HEK293 (cell line): Measurements from ENCODE around the gene TRPV6.

Source experiments
- CTCF ChIA-PET: fragments of 350-600 bp; formaldehyde crosslinking; extraction: SDS; loops from one replicate; lab custom pipeline; 2021; ENCODE audit warnings: antibody characterized with exemption; lab: Yijun Ruan, JAX
- POLR2A ChIA-PET: fragments of 300-600 bp; formaldehyde crosslinking; extraction: SDS; loops from one replicate; lab custom pipeline; 2020; ENCODE audit warnings: antibody characterized with exemption, inconsistent platforms; lab: Yijun Ruan, JAX
- H3K27ac ChIP-seq: fragments of 200-500 bp; sonication (Bioruptor generic); 2 replicates; pipeline ENCODE4 v1.5.1; 2014; ENCODE audit warnings: low read depth, low read length, control low read depth, inconsistent platforms; ENCODE audit errors: extremely low read depth
- H3K36me3 ChIP-seq, 2 experiments: fragments of 200-500 bp in 1 of 2; sonication (Bioruptor generic) in 1 of 2; 1 replicate in 1 of 2; 2 replicates in 1 of 2; pipeline ENCODE4 v1.5.1; 2014 to 2017; ENCODE audit warnings: inconsistent platforms in 2 of 2, low read length in 2 of 2; ENCODE audit not compliant: control insufficient read depth in 2 of 2, insufficient read depth in 1 of 2
- H3K4me1 ChIP-seq: fragments of 200-500 bp; sonication (Bioruptor generic); 2 replicates; pipeline ENCODE4 v1.5.1; 2014; ENCODE audit warnings: mild to moderate bottlenecking, low read length, inconsistent platforms; ENCODE audit not compliant: control insufficient read depth, insufficient read depth
- H3K4me3 ChIP-seq: 2 replicates; pipeline ENCODE4 v1.5.1; 2011; ENCODE audit warnings: low read depth, mild to moderate bottlenecking, control low read depth, low read length, moderate library complexity
- H3K9me3 ChIP-seq: fragments of 200-500 bp; sonication (Bioruptor generic); 2 replicates; pipeline ENCODE4 v1.5.1; 2014; ENCODE audit warnings: low read depth, low read length, inconsistent platforms; ENCODE audit not compliant: control insufficient read depth, insufficient read depth
- GLIS1 ChIP-seq: fragments of 450-650 bp; formaldehyde crosslinking; IDR thresholded peaks from 2 replicates; pipeline ENCODE4 v1.5.1; 2016; ENCODE audit warnings: missing biosample characterization, missing genetic modification characterization
- KLF1 ChIP-seq: fragments of 450-650 bp; formaldehyde crosslinking; IDR thresholded peaks from 2 replicates; pipeline ENCODE4 v1.5.1; 2016; ENCODE audit warnings: missing biosample characterization, missing genetic modification characterization
- KLF7 ChIP-seq: fragments of 450-650 bp; formaldehyde crosslinking; IDR thresholded peaks from 2 replicates; pipeline ENCODE4 v1.5.1; 2016; ENCODE audit warnings: missing biosample characterization, missing genetic modification characterization, borderline replicate concordance
- MYNN ChIP-seq: fragments of 450-650 bp; formaldehyde crosslinking; IDR thresholded peaks from 2 replicates; pipeline ENCODE4 v1.5.1; 2016; ENCODE audit warnings: missing biosample characterization, missing genetic modification characterization, borderline replicate concordance
- SCRT2 ChIP-seq: fragments of 450-650 bp; formaldehyde crosslinking; IDR thresholded peaks from 2 replicates; pipeline ENCODE4 v1.5.1; 2016; ENCODE audit warnings: missing biosample characterization, missing genetic modification characterization
- ZBTB17 ChIP-seq: fragments of 450-650 bp; formaldehyde crosslinking; IDR thresholded peaks from 2 replicates; pipeline ENCODE4 v1.5.1; 2016; ENCODE audit warnings: missing biosample characterization, missing genetic modification characterization
- ZBTB48 ChIP-seq: fragments of 450-650 bp; formaldehyde crosslinking; IDR thresholded peaks from 2 replicates; pipeline ENCODE4 v1.5.1; 2016; ENCODE audit warnings: missing biosample characterization, missing genetic modification characterization
- ZNF121 ChIP-seq: fragments of 450-650 bp; formaldehyde crosslinking; IDR thresholded peaks from 2 replicates; pipeline ENCODE4 v1.5.1; 2016; ENCODE audit warnings: missing biosample characterization, missing genetic modification characterization
- ZNF274 ChIP-seq, 2 experiments: fragments of 200-500 bp in 1 of 2; fragments of 450-650 bp in 1 of 2; sonication (Bioruptor generic) in 1 of 2; formaldehyde crosslinking in 1 of 2; IDR thresholded peaks; 2 replicates each; pipeline versions ENCODE4 v1.5.1 to v1.6.1; 2014 to 2016; ENCODE audit warnings: borderline replicate concordance in 1 of 2, inconsistent platforms in 1 of 2, low read length in 1 of 2, missing biosample characterization in 1 of 2, missing genetic modification characterization in 1 of 2
- ZNF585B ChIP-seq: fragments of 450-650 bp; formaldehyde crosslinking; IDR thresholded peaks from 2 replicates; pipeline ENCODE4 v1.5.1; 2016; ENCODE audit warnings: missing biosample characterization, missing genetic modification characterization
- ZNF596 ChIP-seq: fragments of 450-650 bp; IDR thresholded peaks from 2 replicates; pipeline ENCODE4 v1.5.0; 2018; ENCODE audit warnings: missing biosample characterization, mild to moderate bottlenecking, missing genetic modification characterization, moderate library complexity
- ZNF777 ChIP-seq: fragments of 450-650 bp; formaldehyde crosslinking; IDR thresholded peaks from 2 replicates; pipeline ENCODE4 v1.5.1; 2017; ENCODE audit warnings: missing biosample characterization, missing genetic modification characterization, borderline replicate concordance
- ZNF785 ChIP-seq: fragments of 450-650 bp; formaldehyde crosslinking; IDR thresholded peaks from 2 replicates; pipeline ENCODE4 v1.5.1; 2016; ENCODE audit warnings: missing biosample characterization, missing genetic modification characterization
- TF ChIP-seq, protein P1 (sequence below): fragments of 450-650 bp; formaldehyde crosslinking; IDR thresholded peaks from 2 replicates; pipeline ENCODE4 v1.5.1; 2016; ENCODE audit warnings: missing biosample characterization, missing genetic modification characterization
- TF ChIP-seq, protein P2 (sequence below): fragments of 450-650 bp; formaldehyde crosslinking; IDR thresholded peaks from 2 replicates; pipeline ENCODE4 v1.5.1; 2017; ENCODE audit warnings: missing biosample characterization, missing genetic modification characterization
- TF ChIP-seq, protein P3 (sequence below): fragments of 450-650 bp; formaldehyde crosslinking; IDR thresholded peaks from 2 replicates; pipeline ENCODE4 v1.5.1; 2016; ENCODE audit warnings: missing biosample characterization, missing genetic modification characterization
- TF ChIP-seq, protein P4 (sequence below): sonication (generic); formaldehyde crosslinking; IDR thresholded peaks from 2 replicates; pipeline ENCODE4 v1.8.1; 2022; ENCODE audit warnings: mild to moderate bottlenecking, moderate library complexity, missing genetic modification reagents

Gene TRPV6

DNA sequence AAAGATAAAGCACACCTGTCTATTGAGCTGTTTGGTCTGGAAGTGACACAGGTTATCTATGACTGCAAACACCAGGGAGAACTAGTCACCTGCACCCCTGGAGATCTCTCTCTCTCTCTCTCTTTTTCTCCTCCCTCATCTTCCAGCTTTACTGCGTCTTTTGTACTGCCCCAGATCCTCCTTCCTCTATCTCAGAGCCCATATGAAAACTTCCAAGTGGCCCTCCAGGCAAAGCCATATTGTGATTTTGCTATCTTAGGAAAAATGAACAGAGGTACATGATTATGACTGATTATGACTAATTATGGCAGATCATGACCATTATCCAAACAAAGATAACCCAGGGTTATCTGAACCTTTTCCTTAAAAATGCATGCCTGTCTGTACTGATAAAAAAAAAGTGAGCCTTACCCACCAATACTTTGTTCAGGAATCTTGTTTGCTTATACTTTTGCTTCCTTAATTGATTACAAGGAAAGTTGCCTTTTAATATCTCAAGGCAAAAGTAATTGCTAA is 43.2 kb downstream of the TRPV6 start (continued):
- TF ChIP-seq, protein P1, sequence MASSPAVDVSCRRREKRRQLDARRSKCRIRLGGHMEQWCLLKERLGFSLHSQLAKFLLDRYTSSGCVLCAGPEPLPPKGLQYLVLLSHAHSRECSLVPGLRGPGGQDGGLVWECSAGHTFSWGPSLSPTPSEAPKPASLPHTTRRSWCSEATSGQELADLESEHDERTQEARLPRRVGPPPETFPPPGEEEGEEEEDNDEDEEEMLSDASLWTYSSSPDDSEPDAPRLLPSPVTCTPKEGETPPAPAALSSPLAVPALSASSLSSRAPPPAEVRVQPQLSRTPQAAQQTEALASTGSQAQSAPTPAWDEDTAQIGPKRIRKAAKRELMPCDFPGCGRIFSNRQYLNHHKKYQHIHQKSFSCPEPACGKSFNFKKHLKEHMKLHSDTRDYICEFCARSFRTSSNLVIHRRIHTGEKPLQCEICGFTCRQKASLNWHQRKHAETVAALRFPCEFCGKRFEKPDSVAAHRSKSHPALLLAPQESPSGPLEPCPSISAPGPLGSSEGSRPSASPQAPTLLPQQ (tag by site-specific recombination) = no peak
- TF ChIP-seq ZNF785 = no peak
- TF ChIP-seq, protein P2, sequence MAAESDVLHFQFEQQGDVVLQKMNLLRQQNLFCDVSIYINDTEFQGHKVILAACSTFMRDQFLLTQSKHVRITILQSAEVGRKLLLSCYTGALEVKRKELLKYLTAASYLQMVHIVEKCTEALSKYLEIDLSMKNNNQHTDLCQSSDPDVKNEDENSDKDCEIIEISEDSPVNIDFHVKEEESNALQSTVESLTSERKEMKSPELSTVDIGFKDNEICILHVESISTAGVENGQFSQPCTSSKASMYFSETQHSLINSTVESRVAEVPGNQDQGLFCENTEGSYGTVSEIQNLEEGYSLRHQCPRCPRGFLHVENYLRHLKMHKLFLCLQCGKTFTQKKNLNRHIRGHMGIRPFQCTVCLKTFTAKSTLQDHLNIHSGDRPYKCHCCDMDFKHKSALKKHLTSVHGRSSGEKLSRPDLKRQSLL = no peak
- TF ChIP-seq KLF1 (tag by site-specific recombination) = no peak
- no peak for TF ChIP-seq ZNF274 (IDR thresholded peaks at IDR 0.05; ENCODE audit: low read length)
- no peak for TF ChIP-seq ZNF274 (tag by site-specific recombination; IDR thresholded peaks at IDR 0.05; ENCODE audit: borderline replicate concordance)

DNA sequence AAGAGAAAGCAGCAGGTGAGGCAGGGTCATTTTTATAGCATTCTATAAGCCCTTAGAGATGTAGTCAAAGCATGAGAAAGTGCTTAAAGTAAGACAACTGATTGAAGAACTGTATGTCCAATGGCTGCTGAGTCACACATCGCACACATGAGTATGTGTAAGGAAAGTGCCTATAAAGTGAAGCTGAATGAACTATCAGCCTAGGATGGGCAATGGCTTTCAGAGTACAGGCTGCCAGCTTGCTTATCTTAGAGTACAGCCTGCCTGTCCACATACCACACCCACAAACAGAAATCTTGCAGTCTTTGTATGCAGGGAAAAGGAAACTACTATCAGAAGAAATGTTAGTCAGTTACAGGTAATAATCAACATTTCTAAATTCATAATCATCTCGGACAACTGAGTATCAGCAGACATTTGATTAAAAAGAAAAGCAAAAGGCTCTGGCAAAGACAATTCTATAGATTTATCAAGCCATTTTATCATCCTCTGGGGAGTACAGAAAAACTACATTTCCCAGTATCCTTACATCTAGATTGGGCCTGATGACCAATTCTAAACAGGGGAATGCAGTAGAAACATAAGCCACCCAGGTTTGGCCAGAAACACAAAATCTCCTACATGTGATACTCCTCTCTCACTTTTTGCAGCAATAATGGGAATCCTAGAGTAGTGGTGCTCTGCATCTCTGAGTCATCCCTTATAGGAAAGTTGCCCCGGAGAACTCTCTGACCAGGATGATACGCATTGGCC is 46.9 kb downstream of the TRPV6 start:
- POLR2A ChIA-PET = no interaction called here
- Histone ChIP-seq H3K4me1 (no peaks in the 10 kb centered on the region), H3K27ac (no peak overlapping the region)
- CTCF ChIA-PET = interaction anchor here (0.8 to 0.9 kb wide), 2 partner anchors 16 to 27 kb away, joined by 3 to 4 read pairs; partner anchors contain the start of gene EPHB6
- TF ChIP-seq ZBTB17 (0 out of 2 replicates have a peak, but pooled peaks have one; percentile 15), KLF7 (no peak)
- TF ChIP-seq, all 188 proteins: peak for 1
- no peaks in the 10 kb centered on the region for H3K36me3 ChIP-seq
- no peaks in the 10 kb centered on the region for H3K9me3 ChIP-seq
- no peak overlapping the region for H3K4me3 ChIP-seq

DNA sequence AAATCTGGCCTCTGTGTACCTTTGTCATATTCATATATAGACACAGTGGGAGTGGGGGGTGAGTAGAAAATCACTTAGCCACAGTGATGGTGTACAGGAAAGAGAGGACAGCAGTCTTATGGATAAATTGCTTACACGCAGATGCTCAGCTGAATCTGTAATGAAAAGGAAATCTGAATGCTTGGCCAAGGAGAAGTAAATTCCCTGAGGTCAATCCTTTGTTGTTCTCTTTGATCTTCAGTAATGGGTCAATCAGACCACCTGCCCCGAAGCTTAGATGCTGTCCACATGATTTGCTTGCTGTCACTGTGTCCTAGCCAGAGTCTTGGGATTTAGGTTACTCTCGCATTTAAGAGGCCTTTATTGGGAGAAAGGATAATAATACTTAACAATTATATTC is 49.1 kb downstream of the TRPV6 start:
- CTCF ChIA-PET = interaction anchor here (0.9 to 1.7 kb wide), 3 partner anchors 18 to 379 kb away, joined by 4 read pairs; partner anchors contain the start of gene EPHB6
- no peak overlapping the region for H3K27ac ChIP-seq
- H3K4me1 ChIP-seq = no peaks in the 10 kb centered on the region

More for the DNA sequence above, 49.1 kb downstream of the TRPV6 start:
- POLR2A ChIA-PET = no interaction called here
- Histone ChIP-seq H3K4me3 (no peak overlapping the region), H3K36me3 (no peaks in the 10 kb centered on the region), H3K9me3 (no peaks in the 10 kb centered on the region)
- TF ChIP-seq SCRT2 (no peak), ZBTB48 (tag by site-specific recombination) (no peak), KLF1 (tag by site-specific recombination) (no peak), ZNF777 (tag by site-specific recombination) (no peak), GLIS1 (no peak), ZNF585B (tag by site-specific recombination) (no peak), MYNN (tag by site-specific recombination) (no peak), ZNF121 (no peak), ZNF596 (tag by site-specific recombination) (no peak)
- TF ChIP-seq, protein P3, sequence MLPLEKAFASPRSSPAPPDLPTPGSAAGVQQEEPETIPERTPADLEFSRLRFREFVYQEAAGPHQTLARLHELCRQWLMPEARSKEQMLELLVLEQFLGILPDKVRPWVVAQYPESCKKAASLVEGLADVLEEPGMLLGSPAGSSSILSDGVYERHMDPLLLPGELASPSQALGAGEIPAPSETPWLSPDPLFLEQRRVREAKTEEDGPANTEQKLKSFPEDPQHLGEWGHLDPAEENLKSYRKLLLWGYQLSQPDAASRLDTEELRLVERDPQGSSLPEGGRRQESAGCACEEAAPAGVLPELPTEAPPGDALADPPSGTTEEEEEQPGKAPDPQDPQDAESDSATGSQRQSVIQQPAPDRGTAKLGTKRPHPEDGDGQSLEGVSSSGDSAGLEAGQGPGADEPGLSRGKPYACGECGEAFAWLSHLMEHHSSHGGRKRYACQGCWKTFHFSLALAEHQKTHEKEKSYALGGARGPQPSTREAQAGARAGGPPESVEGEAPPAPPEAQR (tag by site-specific recombination) = no peak
- TF ChIP-seq, protein P4, sequence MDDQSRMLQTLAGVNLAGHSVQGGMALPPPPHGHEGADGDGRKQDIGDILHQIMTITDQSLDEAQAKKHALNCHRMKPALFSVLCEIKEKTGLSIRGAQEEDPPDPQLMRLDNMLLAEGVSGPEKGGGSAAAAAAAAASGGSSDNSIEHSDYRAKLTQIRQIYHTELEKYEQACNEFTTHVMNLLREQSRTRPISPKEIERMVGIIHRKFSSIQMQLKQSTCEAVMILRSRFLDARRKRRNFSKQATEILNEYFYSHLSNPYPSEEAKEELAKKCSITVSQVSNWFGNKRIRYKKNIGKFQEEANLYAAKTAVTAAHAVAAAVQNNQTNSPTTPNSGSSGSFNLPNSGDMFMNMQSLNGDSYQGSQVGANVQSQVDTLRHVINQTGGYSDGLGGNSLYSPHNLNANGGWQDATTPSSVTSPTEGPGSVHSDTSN (CRISPR knock-in tag) = no peak
